ENCODE measurements around the gene PLA2G2C. TPM values are rescaled to one million over a fixed set of nuclear protein-coding genes. Genes with fewer than 3 reads are reported as not detected.

The PLA2G2C gene
- total and polyA plus RNA-seq, 2 of the 13 experiments (the other 11 are each of a cell fraction or from before 2014, with no cell fraction given): not detected

GRCh38 chr1:20212685-20213331 lies 26.5 kb upstream of the PLA2G2C start (continued):
- TF ChIP-seq TIGD3 (CRISPR knock-in tag; IDR thresholded peaks at IDR 0.05; ENCODE audit: borderline replicate concordance) (no peak), ZNF569 (CRISPR knock-in tag; IDR thresholded peaks at IDR 0.05; ENCODE audit: borderline replicate concordance) (no peak), YEATS4 (CRISPR knock-in tag; IDR thresholded peaks at IDR 0.05; ENCODE audit: borderline replicate concordance) (no peak), GMEB1 (CRISPR knock-in tag; IDR thresholded peaks at IDR 0.05; ENCODE audit: borderline replicate concordance) (no peak), LCORL (IDR thresholded peaks at IDR 0.05) (no peak), LCORL (CRISPR knock-in tag; IDR thresholded peaks at IDR 0.05) (no peak), KDM4B (CRISPR knock-in tag; IDR thresholded peaks at IDR 0.05) (no peak), GLI4 (CRISPR knock-in tag; IDR thresholded peaks at IDR 0.05; ENCODE audit: borderline replicate concordance) (no peak), CENPBD1 (CRISPR knock-in tag; IDR thresholded peaks at IDR 0.05; ENCODE audit: borderline replicate concordance, low read depth) (no peak), ZNF33A (CRISPR knock-in tag; IDR thresholded peaks at IDR 0.05; ENCODE audit: borderline replicate concordance) (no peak), NR2F2 (IDR thresholded peaks at IDR 0.05; ENCODE audit: borderline replicate concordance, low read depth) (no peak), SALL2 (CRISPR knock-in tag; IDR thresholded peaks at IDR 0.05) (no peak), ZUFSP (CRISPR knock-in tag; IDR thresholded peaks at IDR 0.05; ENCODE audit: borderline replicate concordance) (no peak), KLF16 (CRISPR knock-in tag; IDR thresholded peaks at IDR 0.05) (no peak), ZNF883 (CRISPR knock-in tag; IDR thresholded peaks at IDR 0.05; ENCODE audit: not compliant biosample characterization) (no peak), PATZ1 (CRISPR knock-in tag; IDR thresholded peaks at IDR 0.05) (no peak; the same call in 1 of the 2 replicates), SATB2 (CRISPR knock-in tag; IDR thresholded peaks at IDR 0.05) (no peak), ZFP36L2 (CRISPR knock-in tag; IDR thresholded peaks at IDR 0.05) (no peak)

Data from HepG2 (cell line).